Measurements from ENCODE around the gene KIAA0232. TPM values are rescaled to one million over a fixed set of nuclear protein-coding genes. Genes with fewer than 3 reads are reported as not detected.

KIAA0232 gene
- total RNA-seq, 4 donors from 2014 or later = 39.4 to 66.6 (median 47.1) TPM

GRCh38 chr4:6880691-6881090 lies 98.2 kb downstream of the KIAA0232 start:
- 83% methylated on average over 7 of the region's 7 CpGs; no CpG with 5 or more reads in 1 of the 2 donors for WGBS, 2 donors (ENCODE audit: low coverage in 1 of 2)
- H3K27me3 ChIP-seq = no peaks in the 10 kb centered on the region
- peaks cover 0 to 83% of the 10 kb centered on the region in 2 donors for H3K36me3 ChIP-seq
- H3K4me1 ChIP-seq = peaks cover 0 to 15% (median 3%) of the 10 kb centered on the region in 3 donors
- no peak overlapping the region for H3K4me3 ChIP-seq
- no peak for TF ChIP-seq CTCF (IDR thresholded peaks at IDR 0.05)
- TF ChIP-seq POLR2A (IDR thresholded peaks at IDR 0.05) = no peak
- TF ChIP-seq POLR2AphosphoS5 (IDR thresholded peaks at IDR 0.05) = no peak
- no peak for TF ChIP-seq EP300 (IDR thresholded peaks at IDR 0.05)
- H3K9me3 ChIP-seq = no peaks in the 10 kb centered on the region
- ATAC-seq = no peak
- H3K27ac ChIP-seq = no peak overlapping the region

GRCh38 chr4:6881908-6882307 lies 99.4 kb downstream of the KIAA0232 start:
- no peak for ATAC-seq
- 79 to 87% methylated on average over 5 to 10 of the region's 16 CpGs for WGBS, 2 donors (ENCODE audit: low coverage in 1 of 2)
- Histone ChIP-seq H3K27ac (no peak overlapping the region), H3K4me3 (no peak overlapping the region), H3K9me3 (no peaks in the 10 kb centered on the region), H3K4me1 (peaks cover 0 to 20% (median 13%) of the 10 kb centered on the region in 3 donors), H3K27me3 (no peaks in the 10 kb centered on the region), H3K36me3 (peaks cover 0 to 71% of the 10 kb centered on the region in 2 donors)
- no peak for TF ChIP-seq POLR2A (IDR thresholded peaks at IDR 0.05)
- TF ChIP-seq EP300 (IDR thresholded peaks at IDR 0.05) = no peak
- no peak for TF ChIP-seq POLR2AphosphoS5 (IDR thresholded peaks at IDR 0.05)
- no peak for TF ChIP-seq CTCF (IDR thresholded peaks at IDR 0.05)

GRCh38 chr4:6884341-6884870 lies 101.9 kb downstream of the KIAA0232 start:
- Histone ChIP-seq H3K9me3 (no peaks in the 10 kb centered on the region), H3K27me3 (no peaks in the 10 kb centered on the region), H3K27ac (peak overlapping the region in 2 of 4 donors; percentile 18 to 86), H3K4me1 (peaks cover 0 to 33% (median 13%) of the 10 kb centered on the region in 3 donors), H3K4me3 (no peak overlapping the region), H3K36me3 (peaks cover 0 to 46% of the 10 kb centered on the region in 2 donors)
- TF ChIP-seq POLR2AphosphoS5 (IDR thresholded peaks at IDR 0.05) (no peak), EP300 (IDR thresholded peaks at IDR 0.05) (no peak), CTCF (IDR thresholded peaks at IDR 0.05) (no peak), POLR2A (IDR thresholded peaks at IDR 0.05) (no peak)
- 70 to 82% methylated on average over 2 to 3 of the region's 3 CpGs for WGBS, 2 donors (ENCODE audit: low coverage in 1 of 2)
- ATAC-seq = no peak

- TF ChIP-seq POLR2A (IDR thresholded peaks at IDR 0.05) = no peak
- no peak for TF ChIP-seq EP300 (IDR thresholded peaks at IDR 0.05)
- TF ChIP-seq CTCF (IDR thresholded peaks at IDR 0.05) = peak in 3 of 4 experiments; percentile 24 to 46 (median 24)
- peak; percentile 39 for TF ChIP-seq POLR2AphosphoS5 (IDR thresholded peaks at IDR 0.05)
- Histone ChIP-seq H3K4me1 (peaks cover 0 to 33% (median 13%) of the 10 kb centered on the region in 3 donors), H3K27me3 (no peaks in the 10 kb centered on the region), H3K4me3 (peak overlapping the region in 1 of 2 donors; percentile 19), H3K27ac (peak overlapping the region in 3 of 4 donors; percentile 76 to 86 (median 85)), H3K36me3 (peaks cover 0 to 33% of the 10 kb centered on the region in 2 donors), H3K9me3 (no peaks in the 10 kb centered on the region)
- peak; percentile 75 for ATAC-seq
- 23 to 33% methylated on average over 1 to 6 of the region's 15 CpGs for WGBS, 2 donors (ENCODE audit: low coverage in 1 of 2)
These were observed 103.5 kb downstream of the KIAA0232 start for GRCh38 chr4:6885953-6886557.

- ATAC-seq = no peak
- H3K4me1 ChIP-seq = peaks cover 0 to 36% (median 13%) of the 10 kb centered on the region in 3 donors
- TF ChIP-seq POLR2AphosphoS5 (IDR thresholded peaks at IDR 0.05) = no peak
- H3K27me3 ChIP-seq = no peaks in the 10 kb centered on the region
- H3K36me3 ChIP-seq = peaks cover 0 to 25% of the 10 kb centered on the region in 2 donors
- no peaks in the 10 kb centered on the region for H3K9me3 ChIP-seq
- H3K27ac ChIP-seq = peak overlapping the region in 3 of 4 donors; percentile 76 to 86 (median 85)
- WGBS, 2 donors (ENCODE audit: low coverage in 1 of 2) = 70 to 75% methylated on average over 5 to 7 of the region's 10 CpGs
- no peak overlapping the region for H3K4me3 ChIP-seq
These were observed 104.4 kb downstream of the KIAA0232 start for GRCh38 chr4:6886886-6887285.

Data from gastroesophageal sphincter (tissue), 4 donors.